Osteocyte (in vitro differentiated cells): ENCODE results near the gene ST7. TPM values are rescaled to one million over a fixed set of nuclear protein-coding genes. Genes with fewer than 3 reads are reported as not detected.

Experiments used
- DNase-seq: peaks from one replicate; pipeline ENCODE4 v3.0.0; 2021; ENCODE audit warnings: mixed read lengths; ENCODE audit not compliant: unreplicated experiment; ENCODE audit errors: extremely low spot score
- H3K27ac Mint-ChIP-seq: one replicate; pipeline ENCODE4 v1.8.0; 2021; ENCODE audit warnings: mild to moderate bottlenecking, mixed read lengths; ENCODE audit not compliant: unreplicated experiment
- H3K27me3 Mint-ChIP-seq: one replicate; pipeline ENCODE4 v1.8.0; 2021; ENCODE audit warnings: mixed read lengths; ENCODE audit not compliant: unreplicated experiment
- H3K36me3 Mint-ChIP-seq: one replicate; pipeline ENCODE4 v1.8.0; 2021; ENCODE audit warnings: mixed read lengths; ENCODE audit not compliant: unreplicated experiment
- H3K4me1 Mint-ChIP-seq: one replicate; pipeline ENCODE4 v1.8.0; 2021; ENCODE audit warnings: mixed read lengths; ENCODE audit not compliant: unreplicated experiment
- H3K4me3 Mint-ChIP-seq: one replicate; pipeline ENCODE4 v1.8.0; 2021; ENCODE audit warnings: mild to moderate bottlenecking, moderate library complexity, mixed read lengths; ENCODE audit not compliant: unreplicated experiment
- H3K9me3 Mint-ChIP-seq: one replicate; pipeline ENCODE4 v1.8.0; 2021; ENCODE audit warnings: mixed read lengths; ENCODE audit not compliant: unreplicated experiment
- total RNA-seq: library from RNA; stranded (reverse); gene quantifications from 2 replicates; pipeline ENCODE4 v1.2.1, GENCODE V29; 2021
- TF ChIP-seq, protein P1 (sequence below): fragments of 200-600 bp; sonication (generic); IDR thresholded peaks from 2 replicates; pipeline ENCODE4 v1.5.0; 2021; ENCODE audit warnings: antibody characterized with exemption, mild to moderate bottlenecking, moderate library complexity

The ST7 gene
- total RNA-seq, 1 donor from 2014 or later: 68.5 TPM

DNA sequence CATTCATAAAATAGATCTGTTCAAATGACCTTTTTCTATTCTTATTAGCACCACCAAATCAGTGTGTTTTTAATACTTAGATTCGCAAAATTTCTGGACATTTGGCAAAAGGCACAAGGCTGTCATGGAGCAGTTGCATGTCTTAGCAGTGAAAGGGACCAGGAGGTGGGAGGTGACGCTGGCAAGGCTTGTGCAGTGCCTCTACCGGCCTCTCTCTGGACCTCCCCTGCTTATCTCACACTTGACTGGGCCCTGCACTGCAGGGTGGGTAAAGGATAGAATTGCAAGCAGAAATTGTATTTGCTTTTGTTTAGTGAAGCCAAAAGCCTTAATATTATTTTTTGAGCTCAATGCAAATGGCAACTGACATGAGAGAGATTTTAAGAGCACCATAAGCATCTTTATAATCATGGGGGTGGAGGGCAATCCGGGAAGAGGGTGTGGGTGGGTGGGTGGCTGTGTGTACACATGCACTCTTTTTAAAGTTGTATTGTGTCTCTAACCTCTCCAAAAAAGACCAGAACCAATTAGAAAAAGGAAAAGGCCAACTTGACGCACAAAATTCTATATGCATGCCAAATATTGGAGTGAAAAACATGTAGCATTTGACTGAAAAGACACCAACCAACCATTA is 263.3 kb downstream of the ST7 start:
- Mint-ChIP-seq H3K4me1 (peaks cover 62% of the 10 kb centered on the region), H3K27me3 (no peaks in the 10 kb centered on the region), H3K9me3 (no peaks in the 10 kb centered on the region), H3K36me3 (peaks cover 36% of the 10 kb centered on the region), H3K27ac (peak overlapping the region; percentile 89), H3K4me3 (no peak overlapping the region)
- TF ChIP-seq, protein P1, sequence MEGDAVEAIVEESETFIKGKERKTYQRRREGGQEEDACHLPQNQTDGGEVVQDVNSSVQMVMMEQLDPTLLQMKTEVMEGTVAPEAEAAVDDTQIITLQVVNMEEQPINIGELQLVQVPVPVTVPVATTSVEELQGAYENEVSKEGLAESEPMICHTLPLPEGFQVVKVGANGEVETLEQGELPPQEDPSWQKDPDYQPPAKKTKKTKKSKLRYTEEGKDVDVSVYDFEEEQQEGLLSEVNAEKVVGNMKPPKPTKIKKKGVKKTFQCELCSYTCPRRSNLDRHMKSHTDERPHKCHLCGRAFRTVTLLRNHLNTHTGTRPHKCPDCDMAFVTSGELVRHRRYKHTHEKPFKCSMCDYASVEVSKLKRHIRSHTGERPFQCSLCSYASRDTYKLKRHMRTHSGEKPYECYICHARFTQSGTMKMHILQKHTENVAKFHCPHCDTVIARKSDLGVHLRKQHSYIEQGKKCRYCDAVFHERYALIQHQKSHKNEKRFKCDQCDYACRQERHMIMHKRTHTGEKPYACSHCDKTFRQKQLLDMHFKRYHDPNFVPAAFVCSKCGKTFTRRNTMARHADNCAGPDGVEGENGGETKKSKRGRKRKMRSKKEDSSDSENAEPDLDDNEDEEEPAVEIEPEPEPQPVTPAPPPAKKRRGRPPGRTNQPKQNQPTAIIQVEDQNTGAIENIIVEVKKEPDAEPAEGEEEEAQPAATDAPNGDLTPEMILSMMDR: no peak
- no peak for DNase-seq

DNA sequence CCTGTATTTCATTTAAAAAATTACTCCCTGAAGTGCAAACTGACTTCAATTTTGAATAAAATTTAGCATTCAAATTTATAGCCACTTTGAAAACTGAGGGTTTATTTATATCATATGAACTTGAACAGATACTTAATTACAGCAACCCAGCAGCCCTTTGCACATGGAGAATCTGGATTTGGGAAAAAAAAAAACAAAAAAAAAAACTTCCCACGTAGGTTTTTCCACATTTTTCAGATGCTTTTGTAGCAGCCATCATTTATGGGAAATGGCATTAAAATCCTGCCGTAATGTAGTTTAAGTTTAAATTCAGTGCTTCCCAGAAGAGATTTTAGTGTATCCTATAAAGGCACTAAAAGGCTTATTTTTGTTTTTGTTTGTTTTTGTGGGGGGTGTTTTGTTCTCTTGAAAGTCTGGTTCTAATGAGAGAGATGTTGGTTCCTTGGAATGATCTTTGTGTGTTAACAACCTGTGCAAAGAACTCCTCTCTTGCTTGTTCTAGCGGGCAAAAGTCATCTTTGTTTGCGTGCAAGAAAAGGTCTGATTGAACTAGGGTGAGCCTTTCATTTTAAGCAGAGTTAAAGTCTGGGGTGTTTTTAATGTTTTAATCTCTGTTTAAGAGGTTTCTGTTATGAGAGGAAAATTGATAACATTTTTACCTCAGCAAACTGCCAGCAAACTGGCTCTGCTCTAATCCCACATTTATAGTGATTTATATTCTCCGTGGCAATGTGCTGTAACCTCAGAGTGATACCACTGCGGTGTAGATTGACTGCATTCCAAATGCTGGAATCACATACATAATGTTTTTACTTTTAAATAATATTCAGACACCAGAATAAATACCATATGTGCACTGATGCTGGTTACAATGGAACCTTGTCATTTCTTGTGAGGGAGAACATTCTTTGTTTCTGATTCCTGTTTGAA is 264.1 kb downstream of the ST7 start:
- no peak for DNase-seq
- TF ChIP-seq, protein P1: no peak
- peak overlapping the region; percentile 89 for H3K27ac Mint-ChIP-seq
- no peaks in the 10 kb centered on the region for H3K27me3 Mint-ChIP-seq
- peak overlapping the region; percentile 57 for H3K4me3 Mint-ChIP-seq
- peaks cover 61% of the 10 kb centered on the region for H3K4me1 Mint-ChIP-seq
- peaks cover 41% of the 10 kb centered on the region for H3K36me3 Mint-ChIP-seq
- no peaks in the 10 kb centered on the region for H3K9me3 Mint-ChIP-seq

DNA sequence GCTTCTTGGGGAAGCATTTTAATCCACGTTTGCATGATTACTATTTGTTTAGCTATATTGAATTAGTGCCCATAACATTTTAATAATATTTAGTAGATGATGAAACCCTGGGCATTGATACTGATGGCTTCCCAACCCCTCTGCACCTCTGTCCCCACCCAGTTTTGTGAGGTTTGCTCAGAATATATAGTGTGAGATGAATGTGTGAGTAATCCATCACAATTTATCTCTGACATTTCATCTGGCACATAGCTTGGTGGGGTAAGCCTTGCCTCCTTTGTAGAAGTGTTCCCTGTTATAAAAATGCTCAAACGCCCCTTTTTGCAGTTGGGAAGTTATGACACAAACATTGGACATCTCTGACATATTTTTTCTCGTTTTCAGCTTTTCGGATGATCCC is 265.4 kb downstream of the ST7 start:
- DNase-seq: no peak
- H3K9me3 Mint-ChIP-seq: no peaks in the 10 kb centered on the region
- peak overlapping the region; percentile 89 for H3K27ac Mint-ChIP-seq
- TF ChIP-seq, protein P1: no peak
- H3K36me3 Mint-ChIP-seq: peaks cover 51% of the 10 kb centered on the region
- peaks cover 52% of the 10 kb centered on the region for H3K4me1 Mint-ChIP-seq
- H3K27me3 Mint-ChIP-seq: no peaks in the 10 kb centered on the region
- H3K4me3 Mint-ChIP-seq: no peak overlapping the region

DNA sequence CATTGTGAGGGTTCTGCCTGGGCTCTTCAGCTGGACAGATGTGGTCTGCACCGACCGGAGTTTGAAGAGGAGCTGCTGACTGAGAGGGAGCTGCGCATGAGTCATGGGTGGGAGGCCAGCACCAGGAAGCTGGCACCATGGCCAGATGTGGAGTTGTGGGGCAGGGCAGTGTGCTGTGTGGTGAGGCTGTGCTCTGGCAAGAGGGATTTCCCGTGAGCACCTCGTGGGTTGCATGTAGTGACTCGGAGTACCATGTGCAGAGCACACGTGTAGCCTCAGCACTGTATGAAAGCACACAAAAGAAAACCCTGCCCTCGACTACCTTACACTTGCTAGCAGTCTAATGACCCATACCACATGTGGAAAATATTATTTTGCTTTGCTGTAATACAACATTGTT is 266.2 kb downstream of the ST7 start:
- no peaks in the 10 kb centered on the region for H3K9me3 Mint-ChIP-seq
- H3K4me1 Mint-ChIP-seq: peaks cover 49% of the 10 kb centered on the region
- no peak for DNase-seq
- TF ChIP-seq, protein P1: no peak
- H3K4me3 Mint-ChIP-seq: no peak overlapping the region
- H3K27ac Mint-ChIP-seq: peak overlapping the region; percentile 89
- peaks cover 52% of the 10 kb centered on the region for H3K36me3 Mint-ChIP-seq
- H3K27me3 Mint-ChIP-seq: no peaks in the 10 kb centered on the region

DNA sequence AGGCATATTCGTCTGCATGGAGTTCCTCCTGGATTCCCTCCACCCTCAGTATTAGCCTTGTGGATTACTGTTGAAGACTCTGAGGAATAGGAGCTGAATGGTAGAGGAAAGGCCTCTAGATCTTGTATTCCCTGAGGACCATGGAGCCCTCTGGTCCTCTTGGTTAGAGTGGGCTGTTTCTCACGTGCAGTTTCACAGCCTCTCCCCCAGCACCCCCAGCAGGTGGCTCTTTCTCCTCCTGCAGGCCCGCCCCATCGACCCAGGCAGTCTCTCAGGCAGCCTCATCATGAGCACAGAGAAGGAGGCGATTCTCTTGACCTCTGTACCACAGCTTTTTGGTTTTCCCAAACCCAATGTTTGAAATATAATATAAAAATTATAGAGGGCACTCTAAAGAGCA is 267.5 kb downstream of the ST7 start:
- no peaks in the 10 kb centered on the region for H3K27me3 Mint-ChIP-seq
- peaks cover 45% of the 10 kb centered on the region for H3K4me1 Mint-ChIP-seq
- H3K9me3 Mint-ChIP-seq: no peaks in the 10 kb centered on the region

More for the DNA sequence above, 267.5 kb downstream of the ST7 start:
- DNase-seq: no peak
- H3K4me3 Mint-ChIP-seq: no peak overlapping the region
- TF ChIP-seq, protein P1: no peak
- no peak overlapping the region for H3K27ac Mint-ChIP-seq
- H3K36me3 Mint-ChIP-seq: peaks cover 56% of the 10 kb centered on the region
